T-helper 9 cell (primary cell): ENCODE measurements around the gene EPS8L3.
"Not testable (repeated sequence)": the region's sequence is repeated elsewhere in the genome, so short reads cannot be mapped to it uniquely, and the experiment has no call there.

ENCODE experiments used
- DNase-seq: peaks from one replicate; pipeline ENCODE4 v3.0.0-alpha.2; 2020
- total RNA-seq, 2 donors: gene quantifications; one replicate each; lab custom pipeline; 2026; lab: John Stamatoyannopoulos, UW

EPS8L3 gene, protein sequence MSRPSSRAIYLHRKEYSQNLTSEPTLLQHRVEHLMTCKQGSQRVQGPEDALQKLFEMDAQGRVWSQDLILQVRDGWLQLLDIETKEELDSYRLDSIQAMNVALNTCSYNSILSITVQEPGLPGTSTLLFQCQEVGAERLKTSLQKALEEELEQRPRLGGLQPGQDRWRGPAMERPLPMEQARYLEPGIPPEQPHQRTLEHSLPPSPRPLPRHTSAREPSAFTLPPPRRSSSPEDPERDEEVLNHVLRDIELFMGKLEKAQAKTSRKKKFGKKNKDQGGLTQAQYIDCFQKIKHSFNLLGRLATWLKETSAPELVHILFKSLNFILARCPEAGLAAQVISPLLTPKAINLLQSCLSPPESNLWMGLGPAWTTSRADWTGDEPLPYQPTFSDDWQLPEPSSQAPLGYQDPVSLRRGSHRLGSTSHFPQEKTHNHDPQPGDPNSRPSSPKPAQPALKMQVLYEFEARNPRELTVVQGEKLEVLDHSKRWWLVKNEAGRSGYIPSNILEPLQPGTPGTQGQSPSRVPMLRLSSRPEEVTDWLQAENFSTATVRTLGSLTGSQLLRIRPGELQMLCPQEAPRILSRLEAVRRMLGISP
- total RNA-seq = 0 reads per million in 2 donors

DNA sequence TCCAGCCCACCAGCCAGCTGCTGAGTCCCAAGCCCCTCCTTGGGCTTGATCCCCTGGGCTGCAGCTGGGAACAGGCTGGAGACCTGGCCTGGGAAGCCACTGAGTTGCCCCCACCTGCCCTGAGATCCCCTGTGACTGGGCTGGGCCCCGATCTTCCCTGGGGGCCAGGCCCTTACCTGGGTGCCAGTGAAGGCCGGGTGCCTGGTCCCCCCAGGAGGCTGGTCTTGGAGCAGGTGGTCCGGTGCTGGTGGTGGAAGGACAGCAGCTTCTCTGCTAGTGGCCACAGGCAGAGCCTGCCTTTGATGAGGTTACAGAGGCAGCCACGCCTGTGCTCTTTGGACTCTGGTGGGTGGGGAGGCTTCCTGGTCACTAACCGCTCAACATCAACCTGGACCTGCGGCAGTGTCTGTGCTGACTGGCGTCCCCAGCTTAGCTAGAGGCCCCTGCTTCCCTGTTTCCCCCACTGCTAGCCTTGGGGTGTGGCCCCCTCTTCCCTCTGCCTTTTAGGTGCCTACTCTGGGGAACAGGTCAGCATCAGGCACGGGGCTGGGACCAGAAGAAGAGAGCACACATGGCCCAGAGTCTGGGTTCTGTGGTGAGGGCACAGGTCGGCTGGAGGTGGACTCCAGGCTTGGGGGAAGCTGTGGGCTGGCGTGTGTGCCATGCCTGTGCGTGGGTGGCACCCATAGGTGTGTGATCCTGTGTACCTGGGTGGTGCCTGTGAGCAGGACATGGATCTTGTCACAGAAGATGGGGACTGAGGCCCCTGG, at the start of gene EPS8L3:
EPS8L3 (minus strand) TSS at position 278 of the 770 bp plus-strand sequence. CDS start 2,174 bp downstream, outside the sequence.
- no peak for DNase-seq

DNA sequence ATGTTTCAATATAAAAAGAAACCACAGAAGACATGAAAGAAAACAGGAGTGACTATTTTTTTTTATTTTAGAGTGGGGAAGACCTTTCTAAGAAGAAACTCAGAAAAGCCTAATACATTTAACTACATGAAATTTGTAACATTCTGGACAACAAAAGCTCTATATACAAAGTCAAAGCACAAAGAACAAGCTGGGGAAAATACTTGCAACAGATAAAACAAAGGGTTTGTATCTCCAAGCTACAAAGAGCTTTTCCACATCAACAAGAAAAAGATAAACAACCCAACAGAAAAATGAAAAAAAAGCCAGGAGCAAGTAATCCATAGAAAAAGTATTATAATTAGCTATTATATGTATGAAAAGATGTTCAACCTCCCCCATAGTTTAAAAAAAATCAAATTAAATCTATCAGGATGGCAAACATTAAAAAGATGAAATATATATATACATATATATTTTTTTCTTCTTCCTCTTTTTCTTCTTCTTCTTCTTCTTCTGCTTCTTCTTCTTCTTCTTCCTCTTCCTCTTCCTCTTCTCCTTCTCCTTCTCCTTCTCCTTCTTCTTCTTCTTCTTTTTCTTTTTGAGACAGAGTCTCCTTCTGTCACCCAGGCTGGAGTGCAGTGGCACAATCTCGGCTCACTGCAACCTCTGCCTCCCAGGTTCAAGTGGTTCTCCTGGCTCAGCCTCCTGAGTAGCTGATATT, 49.1 kb upstream of the EPS8L3 start:
- no peak for DNase-seq

DNA sequence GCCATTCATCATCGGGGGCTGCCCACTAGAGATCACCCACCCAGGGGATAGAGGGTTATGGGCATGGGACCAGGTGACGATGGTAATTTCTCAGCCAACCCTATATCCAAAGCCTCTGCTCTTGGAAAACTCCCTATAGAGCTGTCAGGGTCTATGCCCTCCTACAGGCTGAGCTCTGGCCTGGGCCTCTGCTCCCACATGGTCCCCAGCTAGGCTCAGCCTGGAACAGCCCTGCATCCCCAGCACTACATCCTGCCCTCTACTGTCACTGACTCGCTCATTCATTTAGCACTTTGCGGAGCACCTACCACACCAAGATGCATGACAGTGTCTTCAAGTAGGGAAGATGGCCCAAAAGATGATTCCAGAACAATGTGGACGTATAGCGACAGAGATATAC, 45.0 kb upstream of the EPS8L3 start:
- DNase-seq = no peak

DNA sequence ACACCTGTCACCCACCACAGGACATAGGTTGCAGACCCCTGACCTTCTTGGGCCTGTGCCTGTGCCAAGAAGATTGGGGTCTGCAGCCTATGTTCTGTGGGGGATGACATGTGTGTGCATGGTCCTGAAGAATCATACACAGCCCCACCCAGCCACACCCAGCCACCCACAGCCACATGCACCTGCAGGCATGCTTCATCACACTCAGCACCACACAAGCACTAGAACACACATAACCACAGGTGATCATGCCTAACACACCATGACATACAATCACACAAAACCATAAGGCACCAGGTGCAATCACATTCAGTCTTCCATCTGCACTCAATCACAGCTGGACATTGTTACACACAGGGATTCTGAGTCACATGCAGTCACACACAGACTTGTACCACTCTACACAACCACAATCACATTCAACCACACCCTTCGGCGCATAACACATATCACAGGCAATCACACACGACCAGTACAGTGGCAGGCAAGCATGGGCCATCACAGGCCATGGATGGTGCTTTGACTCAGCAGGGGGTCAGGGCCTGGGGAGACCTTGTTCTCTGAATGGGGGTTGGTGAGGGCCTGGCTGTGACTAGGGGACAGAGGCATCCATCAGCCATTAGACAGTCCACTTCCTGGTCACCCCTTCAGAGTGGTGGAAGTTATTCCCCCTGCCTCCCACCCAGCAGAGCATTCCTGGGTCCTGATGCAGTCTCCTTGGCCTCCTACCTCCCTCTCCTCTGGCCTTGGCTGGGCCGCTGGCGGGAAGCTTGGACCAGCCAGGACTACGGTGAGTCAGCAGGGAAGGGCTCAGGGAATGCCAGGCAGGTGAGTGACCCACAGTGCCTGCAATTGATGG, 44.3 kb upstream of the EPS8L3 start:
- no peak for DNase-seq

DNA sequence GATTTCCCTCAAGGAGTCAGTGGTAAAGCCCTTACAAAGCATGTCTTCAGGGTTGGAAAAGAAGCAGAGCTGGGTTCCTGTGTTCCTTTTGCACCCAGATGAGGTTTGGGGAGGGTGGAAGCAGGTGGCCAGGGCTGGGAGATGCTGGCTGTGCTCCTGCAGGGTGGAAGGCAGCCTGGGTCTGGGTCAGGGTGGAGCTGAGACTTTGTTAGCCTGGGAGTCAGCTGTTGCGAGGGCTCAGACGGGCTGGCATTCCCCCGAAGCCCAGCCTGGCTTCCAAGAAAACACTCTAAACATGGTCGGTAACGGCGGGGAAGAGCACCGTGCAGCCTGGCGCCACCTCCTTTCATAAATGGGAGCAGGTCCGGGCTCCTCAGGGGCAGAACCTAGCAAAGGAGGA, 43.7 kb upstream of the EPS8L3 start:
- no peak for DNase-seq

DNA sequence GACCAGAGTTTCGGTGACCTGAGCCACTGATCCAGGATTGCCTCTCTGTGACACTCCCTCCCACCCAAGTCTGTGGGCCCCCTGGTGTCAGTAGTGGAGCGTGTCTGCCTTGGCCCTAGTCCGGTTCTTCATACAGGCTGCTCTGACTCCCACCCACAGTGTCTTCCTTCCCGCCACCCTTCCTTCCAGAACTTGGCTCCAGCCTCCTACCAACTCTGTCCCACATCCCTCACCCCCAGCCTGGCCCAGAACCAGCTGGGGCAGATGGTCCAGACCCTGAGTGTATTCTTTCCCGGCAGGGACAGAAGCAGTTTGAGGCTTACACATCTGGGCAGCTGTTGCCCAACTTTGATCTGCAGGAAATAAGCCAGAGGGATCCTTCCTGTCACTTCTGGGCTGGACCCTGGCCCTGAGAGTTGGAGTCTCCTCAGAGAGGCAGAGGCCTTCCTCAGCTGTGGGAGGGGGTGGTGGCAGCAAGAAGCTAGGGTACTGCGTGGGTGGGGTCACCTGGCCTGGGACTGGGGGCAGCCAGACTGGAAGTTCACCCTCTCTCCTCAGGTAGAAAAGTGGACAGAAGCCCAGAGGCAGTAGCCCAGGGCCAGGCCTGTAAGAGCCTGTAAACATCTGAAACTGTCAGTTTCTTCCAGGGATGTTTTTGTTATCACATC, 43.1 kb upstream of the EPS8L3 start:
- DNase-seq = no peak

DNA sequence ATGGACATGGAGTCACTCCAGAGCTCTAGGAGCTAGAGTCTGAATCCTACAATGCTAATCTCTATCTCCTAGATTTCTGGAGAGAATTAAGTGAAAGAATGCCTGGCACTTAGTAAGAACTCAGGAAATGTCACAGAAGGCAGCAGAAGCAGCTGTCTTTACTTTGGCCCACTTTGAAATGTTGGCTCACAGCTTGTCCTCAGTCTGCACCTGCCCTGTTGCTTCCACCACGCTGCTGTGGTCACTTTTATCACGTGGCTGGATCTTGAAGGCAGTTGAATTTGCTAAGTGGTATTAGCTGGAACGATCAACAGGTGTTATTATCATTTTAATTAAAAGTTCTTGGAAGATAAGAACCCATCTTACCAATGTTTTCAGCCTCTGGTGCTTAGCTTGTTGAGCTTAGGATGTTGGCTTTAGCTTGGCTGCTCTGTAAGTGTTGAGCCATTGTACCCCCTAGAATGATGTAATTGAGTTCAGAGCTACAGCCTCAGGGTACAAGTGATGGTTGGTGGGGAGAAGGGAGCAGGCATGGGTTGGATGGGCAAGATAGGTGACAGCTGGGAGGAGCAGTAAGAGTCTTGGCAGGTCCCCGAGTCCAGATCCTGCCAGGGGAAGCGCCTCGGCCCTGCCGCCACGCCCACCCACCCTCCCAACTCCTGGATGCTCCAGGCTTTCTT, 41.9 kb upstream of the EPS8L3 start:
- no peak for DNase-seq

DNA sequence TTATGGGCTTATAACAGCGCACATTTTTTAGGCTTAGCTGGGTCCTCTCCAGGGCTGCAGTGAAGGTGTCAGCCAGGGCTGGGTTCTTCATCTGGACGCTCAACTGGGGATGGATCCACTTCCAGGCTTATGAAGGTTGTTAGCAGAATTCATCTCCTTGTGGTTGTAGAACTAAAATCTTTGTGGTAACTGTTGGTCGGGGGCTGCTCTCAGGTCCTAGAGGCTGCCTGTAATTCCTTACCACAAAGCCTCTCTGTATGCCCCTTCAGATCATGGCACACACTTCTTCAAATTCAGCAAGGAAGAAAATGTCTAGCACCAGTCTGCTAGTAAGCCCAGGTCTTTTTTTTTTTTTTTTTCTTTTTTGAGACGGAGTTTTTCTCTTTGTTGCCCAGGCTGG, 40.9 kb upstream of the EPS8L3 start:
- no peak for DNase-seq

DNA sequence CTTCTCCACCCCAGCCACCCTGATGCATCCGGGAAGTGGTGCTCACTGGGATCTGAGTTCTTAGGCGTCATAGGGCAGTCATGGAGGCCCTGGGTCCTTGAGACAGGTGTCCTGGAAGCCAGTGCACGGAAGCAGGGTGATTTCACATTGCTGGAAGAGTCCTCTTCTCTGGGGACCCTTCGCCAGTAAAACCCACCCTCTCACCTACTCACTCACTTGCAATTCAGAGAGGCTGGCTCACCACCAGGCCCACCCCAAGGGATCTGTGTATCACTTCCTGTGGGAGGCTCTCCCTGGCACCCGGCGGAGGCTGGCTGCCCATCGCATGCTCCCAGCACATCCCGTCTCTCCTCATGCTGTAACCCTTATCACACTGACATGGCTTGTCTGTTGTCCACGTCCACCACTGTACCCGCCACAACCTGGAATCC, 40.2 kb upstream of the EPS8L3 start:
- DNase-seq = no peak

DNA sequence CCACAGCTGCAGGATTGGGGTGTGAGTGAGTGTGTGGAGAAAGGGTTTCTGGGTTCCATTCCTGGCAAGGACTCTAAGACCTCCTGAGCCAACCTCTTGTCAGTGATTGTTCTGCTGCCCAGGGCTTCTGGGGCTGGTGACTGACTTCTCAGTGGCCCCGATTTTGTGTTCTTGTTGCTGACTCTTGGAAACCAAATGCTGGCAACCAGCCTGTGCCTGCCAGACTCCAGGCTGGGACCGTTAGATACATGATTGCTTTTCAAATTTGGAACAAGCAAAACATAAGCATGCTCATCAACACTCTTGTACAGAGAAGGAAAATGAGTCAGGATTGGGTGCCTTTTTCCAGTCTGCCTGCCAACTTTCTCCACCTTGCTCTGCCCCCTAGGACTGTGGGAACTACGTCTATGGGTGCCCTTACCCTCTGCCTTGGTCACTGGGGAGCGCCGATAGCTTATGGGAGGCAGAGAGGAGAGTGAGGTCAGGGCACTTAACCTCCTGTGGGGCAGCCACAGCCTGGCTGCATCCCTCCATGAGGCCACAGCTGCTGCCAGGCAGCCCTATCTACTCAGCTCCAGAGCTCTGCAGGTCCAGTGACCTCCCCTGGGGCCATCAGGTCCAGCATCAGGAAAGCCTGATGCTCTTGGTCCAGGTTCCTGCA, 39.3 kb upstream of the EPS8L3 start:
- no peak for DNase-seq

DNA sequence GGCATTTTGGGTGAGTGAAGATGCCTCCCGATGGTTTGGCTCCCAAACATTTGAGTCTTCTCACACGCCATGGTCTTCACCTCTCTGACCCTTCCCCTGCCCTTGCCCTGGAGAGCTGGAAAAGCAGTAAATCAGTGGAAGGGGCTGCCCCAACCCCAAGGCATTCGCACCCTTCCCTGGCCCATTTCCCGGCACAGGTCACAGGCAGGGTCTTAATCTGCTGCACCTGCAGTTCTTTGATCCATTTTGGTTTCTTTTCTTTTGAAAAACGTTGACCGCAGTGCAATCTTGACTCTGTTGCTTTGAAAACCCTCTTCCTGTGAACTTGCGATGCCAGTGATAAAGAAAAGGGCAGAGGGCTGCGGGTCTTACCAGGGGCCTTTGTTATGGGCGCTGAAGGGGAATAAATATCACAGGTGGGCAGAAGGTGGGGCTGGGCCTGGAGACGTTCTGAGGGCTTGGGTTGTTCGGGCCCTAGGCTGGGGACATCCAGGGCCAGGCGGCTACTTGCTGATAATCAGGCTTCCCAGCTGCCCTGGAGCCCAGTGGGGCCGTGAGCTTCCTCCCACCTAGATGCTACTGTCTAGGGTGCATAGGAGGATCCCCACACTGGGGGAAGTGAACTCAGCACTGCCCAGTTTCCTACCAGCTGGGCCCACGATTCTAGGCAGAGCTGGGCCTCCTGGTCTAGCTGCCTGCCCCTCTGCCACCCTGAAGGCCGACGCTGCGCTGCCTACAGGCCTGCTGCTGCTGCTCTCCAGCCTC, 38.6 kb upstream of the EPS8L3 start:
- DNase-seq = peak; percentile 31

DNA sequence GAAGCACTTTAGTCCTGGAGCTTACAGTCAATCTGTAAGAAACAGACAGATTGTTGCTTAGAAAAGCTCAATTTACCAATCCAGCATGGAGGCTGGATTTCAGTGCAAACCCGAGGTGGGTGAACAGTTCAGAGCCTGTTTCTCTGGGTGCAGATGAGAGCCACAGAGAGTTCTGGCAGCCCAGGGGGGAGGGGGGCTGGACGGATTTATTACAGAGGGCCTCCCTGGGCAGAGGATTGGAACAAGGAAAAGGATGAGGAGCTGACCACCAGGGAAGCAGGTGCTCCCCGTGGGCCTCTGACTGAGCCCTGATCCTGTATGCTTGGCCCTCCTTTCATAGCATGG, 38.0 kb upstream of the EPS8L3 start:
- no peak for DNase-seq

DNA sequence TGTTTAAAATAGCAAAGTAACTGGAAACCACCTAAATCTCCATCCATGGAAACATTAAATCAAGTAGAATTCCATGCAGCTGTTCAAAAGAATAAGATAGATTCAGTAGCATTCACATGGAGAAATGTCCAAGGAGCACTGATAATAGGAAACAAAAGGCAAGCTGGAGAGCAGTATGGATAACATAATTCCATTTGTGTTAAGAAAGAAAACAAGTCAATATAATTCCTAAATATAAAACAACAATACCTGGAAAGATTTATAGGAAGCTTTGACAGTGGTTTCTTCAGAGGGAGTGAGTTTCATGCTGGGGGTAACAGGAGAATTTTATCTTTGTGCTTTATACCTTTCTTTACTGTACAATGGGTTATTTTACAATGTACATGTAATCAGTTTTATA, 36.6 kb upstream of the EPS8L3 start:
- no peak for DNase-seq

DNA sequence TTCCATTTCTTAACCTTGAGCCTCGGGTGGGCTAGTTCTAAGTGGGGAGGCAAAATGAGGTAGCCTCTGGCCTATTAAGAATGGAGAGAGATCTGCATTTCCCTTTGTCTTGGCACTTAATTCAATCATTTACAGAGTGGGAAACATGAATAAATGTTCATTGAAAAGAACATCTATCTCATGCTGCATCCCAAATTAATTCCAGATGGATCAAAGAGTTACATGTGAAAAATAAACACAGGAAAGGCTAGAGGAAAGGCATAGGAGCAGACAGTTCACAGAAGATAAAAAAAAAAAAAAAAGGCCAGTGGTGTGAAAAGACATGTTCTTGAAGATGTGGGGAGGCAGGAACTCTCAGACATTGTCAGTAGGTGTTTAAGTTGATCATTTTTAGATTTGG, 35.7 kb upstream of the EPS8L3 start:
- DNase-seq = no peak

DNA sequence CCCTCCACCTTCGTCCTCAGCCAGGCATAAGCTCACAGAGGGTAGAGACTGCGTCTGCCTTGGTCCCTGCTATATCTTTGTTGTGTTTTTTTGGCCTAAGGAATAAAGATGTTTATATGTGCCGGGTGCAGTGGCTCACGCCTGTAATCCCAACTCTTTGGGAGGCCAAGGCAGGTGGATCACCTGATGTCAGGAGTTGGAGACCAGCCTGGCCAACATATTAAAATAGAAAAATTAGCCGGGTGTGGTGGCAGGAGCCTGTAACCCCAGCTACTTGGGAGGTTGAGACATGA, 33.5 kb upstream of the EPS8L3 start:
- DNase-seq = not testable (repeated sequence)

DNA sequence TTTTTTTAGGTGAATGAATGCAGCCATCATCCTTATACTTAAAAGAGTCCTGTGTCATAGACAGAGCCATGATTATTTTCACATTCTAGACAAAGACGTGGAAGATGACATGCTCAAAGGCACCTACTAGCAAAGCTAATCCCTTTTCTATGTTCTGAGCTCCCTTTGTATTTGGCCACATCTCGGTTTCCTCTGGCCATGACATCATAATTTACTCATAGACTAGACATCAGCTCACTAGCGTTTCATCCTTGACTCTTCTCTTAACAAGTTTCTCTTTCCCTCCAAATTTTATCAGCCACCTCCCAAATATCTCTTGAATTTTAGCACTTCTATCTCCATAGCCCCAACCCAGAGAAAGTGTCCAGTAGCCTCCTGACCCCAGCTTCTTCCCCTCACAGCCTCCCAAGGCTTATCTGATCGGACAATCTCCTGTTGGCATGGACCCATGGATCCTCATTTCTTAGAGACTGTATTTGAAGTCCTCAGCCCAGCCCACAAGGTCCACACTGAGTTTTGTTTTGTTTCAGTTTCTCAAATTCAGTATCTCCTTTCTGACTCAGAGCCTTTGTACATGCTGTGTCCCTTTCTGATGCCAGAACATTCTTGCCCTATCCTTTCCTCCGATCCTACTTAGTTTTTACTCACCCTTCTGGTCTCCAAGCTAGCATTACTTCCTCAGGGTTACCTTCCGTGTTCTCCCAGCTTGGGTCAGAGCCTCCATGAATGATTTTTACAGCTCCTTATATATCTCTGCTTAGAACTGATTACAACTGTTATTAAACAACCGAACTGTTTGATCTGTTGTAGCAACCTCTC, 33.0 kb upstream of the EPS8L3 start:
- DNase-seq = no peak

DNA sequence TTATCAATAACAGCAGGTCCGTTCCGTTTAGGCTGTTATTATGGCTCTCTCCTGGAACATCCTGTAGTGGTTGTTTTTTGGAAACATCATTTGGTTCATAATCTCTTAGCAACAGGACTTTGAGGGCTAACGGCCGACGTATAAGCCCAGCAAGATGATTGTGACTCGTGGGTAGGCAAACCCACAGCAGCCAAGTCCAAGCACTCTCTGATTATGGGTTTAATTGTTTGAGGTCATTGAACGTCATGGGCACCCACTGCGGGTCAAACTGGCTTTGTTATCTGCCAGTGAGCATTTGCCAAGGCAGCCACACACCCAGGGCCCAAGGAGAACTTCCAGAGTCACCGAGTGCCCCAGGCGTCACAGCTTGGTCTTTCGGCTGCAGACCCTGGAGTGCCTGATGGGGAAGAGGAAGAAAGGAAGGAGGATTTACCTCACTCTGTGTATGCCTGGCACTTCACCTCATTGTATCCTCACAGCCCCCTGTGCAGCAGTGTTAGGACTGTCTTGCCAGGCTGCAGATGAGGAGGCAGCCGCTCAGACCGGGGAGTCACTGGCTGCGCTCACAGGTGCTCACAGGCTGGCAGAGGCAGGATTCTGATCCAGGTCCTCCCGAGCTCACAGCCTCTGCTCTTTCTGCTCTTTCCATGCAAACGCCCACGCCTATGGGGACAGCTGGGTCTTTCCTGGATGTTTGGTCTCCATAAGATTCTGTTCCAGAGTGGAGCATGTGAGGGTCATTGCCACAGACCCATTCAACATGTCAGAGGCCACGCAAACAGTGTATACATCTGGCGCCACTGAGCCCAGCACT, 30.8 kb upstream of the EPS8L3 start:
- DNase-seq = no peak
